ENCODE results near the gene CEP57.
"Not testable (repeated sequence)": the region's sequence is repeated elsewhere in the genome, so short reads cannot be mapped to it uniquely, and the experiment has no call there.

Gene CEP57

GRCh38 chr11:95795627-95796295 is 5.5 kb downstream of the CEP57 start:
- Histone ChIP-seq H3K27ac (ENCODE audit: low read depth, low read length) (no peak overlapping the region), H3K4me3 (ENCODE audit: low read depth in 1 of 2, low read length in 2 of 2) (peak overlapping the region in 1 of 2 donors; percentile 38), H3K27me3 (ENCODE audit: control insufficient read depth in 1 of 2, insufficient read depth in 2 of 2, low read length in 2 of 2) (no peaks in the 10 kb centered on the region), H3K36me3 (ENCODE audit: control insufficient read depth in 1 of 2, insufficient read depth in 2 of 2, low read length in 2 of 2) (peaks cover 3 to 11% of the 10 kb centered on the region in 2 donors), H3K4me1 (ENCODE audit: control insufficient read depth in 1 of 2, insufficient read depth in 2 of 2, low read length in 2 of 2) (peaks cover 12 to 41% of the 10 kb centered on the region in 2 donors), H3K9ac (ENCODE audit: low read depth in 1 of 2, low read length in 2 of 2) (no peak overlapping the region), H3K9me3 (ENCODE audit: control insufficient read depth in 1 of 2, low read length in 2 of 2) (no peaks in the 10 kb centered on the region)

- Histone ChIP-seq H3K4me3 (ENCODE audit: low read depth in 1 of 2, low read length in 2 of 2) (peak overlapping the region in 1 of 2 donors; percentile 38), H3K27me3 (ENCODE audit: control insufficient read depth in 1 of 2, insufficient read depth in 2 of 2, low read length in 2 of 2) (no peaks in the 10 kb centered on the region), H3K27ac (ENCODE audit: low read depth, low read length) (no peak overlapping the region), H3K36me3 (ENCODE audit: control insufficient read depth in 1 of 2, insufficient read depth in 2 of 2, low read length in 2 of 2) (peaks cover 3 to 16% of the 10 kb centered on the region in 2 donors), H3K4me1 (ENCODE audit: control insufficient read depth in 1 of 2, insufficient read depth in 2 of 2, low read length in 2 of 2) (peaks cover 9 to 41% of the 10 kb centered on the region in 2 donors), H3K9ac (ENCODE audit: low read depth in 1 of 2, low read length in 2 of 2) (no peak overlapping the region), H3K9me3 (ENCODE audit: control insufficient read depth in 1 of 2, low read length in 2 of 2) (no peaks in the 10 kb centered on the region)
Observed at GRCh38 chr11:95796501-95796900, 6.2 kb downstream of the CEP57 start.

DNA sequence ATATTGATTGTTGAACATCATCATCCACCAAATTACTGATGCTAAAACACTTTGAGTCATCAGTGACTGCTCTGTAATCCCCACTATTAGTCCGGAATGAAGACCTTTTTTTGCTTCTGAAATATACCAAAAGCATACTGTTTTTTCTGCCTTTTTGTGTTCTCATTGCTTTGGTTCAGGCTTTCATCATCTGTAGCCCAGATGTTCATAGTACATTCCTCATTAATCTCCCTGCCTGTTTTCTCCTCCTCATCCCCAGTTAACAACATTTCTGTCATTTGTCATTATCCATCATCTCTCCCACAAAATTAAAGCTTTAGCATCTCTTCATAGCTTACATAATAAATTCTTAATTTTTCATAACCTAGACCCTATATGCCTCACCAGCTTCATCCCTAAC is 9.2 kb downstream of the CEP57 start:
- Histone ChIP-seq H3K27me3 (ENCODE audit: control insufficient read depth in 1 of 2, insufficient read depth in 2 of 2, low read length in 2 of 2) (no peaks in the 10 kb centered on the region), H3K27ac (ENCODE audit: low read depth, low read length) (no peak overlapping the region), H3K9ac (ENCODE audit: low read depth in 1 of 2, low read length in 2 of 2) (no peak overlapping the region), H3K4me1 (ENCODE audit: control insufficient read depth in 1 of 2, insufficient read depth in 2 of 2, low read length in 2 of 2) (peaks cover 0 to 13% of the 10 kb centered on the region in 2 donors), H3K36me3 (ENCODE audit: control insufficient read depth in 1 of 2, insufficient read depth in 2 of 2, low read length in 2 of 2) (peaks cover 3 to 34% of the 10 kb centered on the region in 2 donors), H3K9me3 (ENCODE audit: control insufficient read depth in 1 of 2, low read length in 2 of 2) (no peaks in the 10 kb centered on the region), H3K4me3 (ENCODE audit: low read depth in 1 of 2, low read length in 2 of 2) (no peak overlapping the region)

GRCh38 chr11:95800438-95800837 is 10.1 kb downstream of the CEP57 start:
- Histone ChIP-seq H3K4me1 (ENCODE audit: control insufficient read depth in 1 of 2, insufficient read depth in 2 of 2, low read length in 2 of 2) (peaks cover 0 to 7% of the 10 kb centered on the region in 2 donors), H3K9me3 (ENCODE audit: control insufficient read depth in 1 of 2, low read length in 2 of 2) (no peaks in the 10 kb centered on the region), H3K27me3 (ENCODE audit: control insufficient read depth in 1 of 2, insufficient read depth in 2 of 2, low read length in 2 of 2) (no peaks in the 10 kb centered on the region), H3K9ac (ENCODE audit: low read depth in 1 of 2, low read length in 2 of 2) (no peak overlapping the region), H3K36me3 (ENCODE audit: control insufficient read depth in 1 of 2, insufficient read depth in 2 of 2, low read length in 2 of 2) (peaks cover 3 to 34% of the 10 kb centered on the region in 2 donors), H3K4me3 (ENCODE audit: low read depth in 1 of 2, low read length in 2 of 2) (no peak overlapping the region), H3K27ac (ENCODE audit: low read depth, low read length) (no peak overlapping the region)

GRCh38 chr11:95802806-95803205 is 12.5 kb downstream of the CEP57 start:
- Histone ChIP-seq H3K4me1 (ENCODE audit: control insufficient read depth in 1 of 2, insufficient read depth in 2 of 2, low read length in 2 of 2) (no peaks in the 10 kb centered on the region), H3K27me3 (ENCODE audit: control insufficient read depth in 1 of 2, insufficient read depth in 2 of 2, low read length in 2 of 2) (no peaks in the 10 kb centered on the region), H3K9me3 (ENCODE audit: control insufficient read depth in 1 of 2, low read length in 2 of 2) (no peaks in the 10 kb centered on the region), H3K9ac (ENCODE audit: low read depth in 1 of 2, low read length in 2 of 2) (no peak overlapping the region), H3K4me3 (ENCODE audit: low read depth in 1 of 2, low read length in 2 of 2) (no peak overlapping the region), H3K36me3 (ENCODE audit: control insufficient read depth in 1 of 2, insufficient read depth in 2 of 2, low read length in 2 of 2) (peaks cover 9 to 45% of the 10 kb centered on the region in 2 donors), H3K27ac (ENCODE audit: low read depth, low read length) (no peak overlapping the region)

GRCh38 chr11:95803973-95804372 is 13.7 kb downstream of the CEP57 start:
- Histone ChIP-seq H3K27me3 (ENCODE audit: control insufficient read depth in 1 of 2, insufficient read depth in 2 of 2, low read length in 2 of 2) (no peaks in the 10 kb centered on the region), H3K9me3 (ENCODE audit: control insufficient read depth in 1 of 2, low read length in 2 of 2) (no peaks in the 10 kb centered on the region), H3K27ac (ENCODE audit: low read depth, low read length) (no peak overlapping the region), H3K9ac (ENCODE audit: low read depth in 1 of 2, low read length in 2 of 2) (no peak overlapping the region), H3K36me3 (ENCODE audit: control insufficient read depth in 1 of 2, insufficient read depth in 2 of 2, low read length in 2 of 2) (peaks cover 9 to 45% of the 10 kb centered on the region in 2 donors), H3K4me3 (ENCODE audit: low read depth in 1 of 2, low read length in 2 of 2) (no peak overlapping the region), H3K4me1 (ENCODE audit: control insufficient read depth in 1 of 2, insufficient read depth in 2 of 2, low read length in 2 of 2) (no peaks in the 10 kb centered on the region)

GRCh38 chr11:95805869-95806268 is 15.6 kb downstream of the CEP57 start:
- Histone ChIP-seq H3K9ac (ENCODE audit: low read depth in 1 of 2, low read length in 2 of 2) (no peak overlapping the region), H3K36me3 (ENCODE audit: control insufficient read depth in 1 of 2, insufficient read depth in 2 of 2, low read length in 2 of 2) (peaks cover 6 to 34% of the 10 kb centered on the region in 2 donors), H3K4me1 (ENCODE audit: control insufficient read depth in 1 of 2, insufficient read depth in 2 of 2, low read length in 2 of 2) (no peaks in the 10 kb centered on the region), H3K27me3 (ENCODE audit: control insufficient read depth in 1 of 2, insufficient read depth in 2 of 2, low read length in 2 of 2) (no peaks in the 10 kb centered on the region), H3K27ac (ENCODE audit: low read depth, low read length) (no peak overlapping the region), H3K4me3 (ENCODE audit: low read depth in 1 of 2, low read length in 2 of 2) (no peak overlapping the region), H3K9me3 (ENCODE audit: control insufficient read depth in 1 of 2, low read length in 2 of 2) (no peaks in the 10 kb centered on the region)

DNA sequence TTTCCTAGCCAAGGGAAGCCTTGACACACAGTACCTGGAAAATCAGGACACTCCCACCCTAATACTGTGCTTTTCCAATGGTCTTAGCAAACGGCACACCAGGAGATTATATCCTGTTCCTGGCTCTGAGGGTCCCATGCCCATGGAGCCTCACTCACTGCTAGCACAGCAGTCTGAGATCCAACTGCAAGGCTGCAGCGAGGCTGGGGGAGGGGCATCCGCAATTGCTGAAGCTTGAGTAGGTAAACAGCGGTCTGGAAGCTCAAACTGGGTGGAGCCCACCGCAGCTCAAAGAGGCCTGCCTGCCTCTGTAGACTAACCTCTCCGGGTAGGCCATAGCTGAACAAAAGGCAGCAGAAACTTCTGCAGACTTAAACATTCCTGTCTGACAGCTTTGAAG is 16.2 kb downstream of the CEP57 start:
- H3K36me3 ChIP-seq (ENCODE audit: control insufficient read depth in 1 of 2, insufficient read depth in 2 of 2, low read length in 2 of 2) = peaks cover 6 to 30% of the 10 kb centered on the region in 2 donors
- H3K4me1 ChIP-seq (ENCODE audit: control insufficient read depth in 1 of 2, insufficient read depth in 2 of 2, low read length in 2 of 2); H3K9me3 ChIP-seq (ENCODE audit: control insufficient read depth in 1 of 2, low read length in 2 of 2); H3K27me3 ChIP-seq (ENCODE audit: control insufficient read depth in 1 of 2, insufficient read depth in 2 of 2, low read length in 2 of 2); H3K4me3 ChIP-seq (ENCODE audit: low read depth in 1 of 2, low read length in 2 of 2); H3K27ac ChIP-seq (ENCODE audit: low read depth, low read length); H3K9ac ChIP-seq (ENCODE audit: low read depth in 1 of 2, low read length in 2 of 2): not testable (repeated sequence)

DNA sequence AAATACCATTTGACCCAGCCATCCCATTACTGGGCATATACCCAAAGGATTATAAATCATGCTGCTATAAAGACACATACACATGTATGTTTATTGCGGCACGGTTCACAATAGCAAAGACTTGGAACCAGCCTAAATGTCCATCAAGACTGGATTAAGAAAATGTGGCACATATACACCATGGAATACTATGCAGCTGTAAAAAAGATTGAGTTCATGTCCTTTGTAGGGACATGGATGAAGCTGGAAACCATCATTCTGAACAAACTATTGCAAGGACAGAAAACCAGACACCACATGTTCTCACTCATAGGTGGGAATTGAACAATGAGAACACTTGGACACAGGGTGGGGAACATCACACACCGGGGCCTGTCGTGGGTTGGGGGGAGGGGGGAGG is 20.8 kb downstream of the CEP57 start:
- not testable (repeated sequence) for H3K9ac ChIP-seq (ENCODE audit: low read depth in 1 of 2, low read length in 2 of 2); H3K27ac ChIP-seq (ENCODE audit: low read depth, low read length); H3K4me1 ChIP-seq (ENCODE audit: control insufficient read depth in 1 of 2, insufficient read depth in 2 of 2, low read length in 2 of 2); H3K9me3 ChIP-seq (ENCODE audit: control insufficient read depth in 1 of 2, low read length in 2 of 2); H3K4me3 ChIP-seq (ENCODE audit: low read depth in 1 of 2, low read length in 2 of 2); H3K27me3 ChIP-seq (ENCODE audit: control insufficient read depth in 1 of 2, insufficient read depth in 2 of 2, low read length in 2 of 2)
- peaks cover 9 to 26% of the 10 kb centered on the region in 2 donors for H3K36me3 ChIP-seq (ENCODE audit: control insufficient read depth in 1 of 2, insufficient read depth in 2 of 2, low read length in 2 of 2)

DNA sequence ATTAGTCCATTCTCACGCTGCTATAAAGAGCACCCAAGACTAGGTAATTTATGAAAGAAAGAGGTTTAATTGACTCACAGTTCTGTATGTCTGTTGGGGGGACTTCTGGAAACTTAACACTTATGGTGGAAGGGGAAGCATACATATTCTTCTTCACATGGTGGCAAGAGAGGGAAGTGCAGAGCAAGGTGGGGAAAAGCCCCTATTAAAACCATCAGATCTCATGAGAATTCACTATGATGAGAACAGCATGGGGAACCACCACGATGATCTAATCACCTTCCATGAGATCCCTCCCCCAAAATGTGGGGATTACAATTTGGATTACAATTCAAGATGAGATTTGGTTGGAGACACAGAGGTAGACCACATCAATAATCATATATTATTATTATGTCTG is 25.7 kb downstream of the CEP57 start:
- no peak overlapping the region for H3K27ac ChIP-seq (ENCODE audit: low read depth, low read length)
- no peak overlapping the region for H3K9ac ChIP-seq (ENCODE audit: low read depth in 1 of 2, low read length in 2 of 2)
- H3K36me3 ChIP-seq (ENCODE audit: control insufficient read depth in 1 of 2, insufficient read depth in 2 of 2, low read length in 2 of 2) = peaks cover 3 to 41% of the 10 kb centered on the region in 2 donors
- no peaks in the 10 kb centered on the region for H3K9me3 ChIP-seq (ENCODE audit: control insufficient read depth in 1 of 2, low read length in 2 of 2)
- no peak overlapping the region for H3K4me3 ChIP-seq (ENCODE audit: low read depth in 1 of 2, low read length in 2 of 2)
- H3K4me1 ChIP-seq (ENCODE audit: control insufficient read depth in 1 of 2, insufficient read depth in 2 of 2, low read length in 2 of 2) = no peaks in the 10 kb centered on the region
- no peaks in the 10 kb centered on the region for H3K27me3 ChIP-seq (ENCODE audit: control insufficient read depth in 1 of 2, insufficient read depth in 2 of 2, low read length in 2 of 2)

All from duodenal mucosa (tissue), 2 donors.